Measurements from ENCODE around the gene OSCAR. TPM values are rescaled to one million over a fixed set of nuclear protein-coding genes. Genes with fewer than 3 reads are reported as not detected.

The OSCAR gene
- total and polyA plus RNA-seq, 2 of the 13 experiments (the other 11 are each of a cell fraction or from before 2014, with no cell fraction given): 1.9 TPM; not detected in 1

GRCh38 chr19:54115109-54116063 is 14.8 kb upstream of the OSCAR start, which contains the start of the genes PRPF31 and TFPT (continued):
- TF ChIP-seq DBP (CRISPR knock-in tag; IDR thresholded peaks at IDR 0.05; ENCODE audit: not compliant biosample characterization) (no peak), MTA3 (CRISPR knock-in tag; IDR thresholded peaks at IDR 0.05) (0 out of 2 replicates have a peak, but pooled peaks have one; percentile 45), BRD4 (CRISPR knock-in tag; IDR thresholded peaks at IDR 0.05) (peak; percentile 65), CTCF (CRISPR knock-in tag; IDR thresholded peaks at IDR 0.05) (no peak), STAG1 (CRISPR knock-in tag; IDR thresholded peaks at IDR 0.05) (no peak), CEBPB (IDR thresholded peaks at IDR 0.05; ENCODE audit: borderline replicate concordance, low read depth, low read length) (no peak), PAF1 (CRISPR knock-in tag; IDR thresholded peaks at IDR 0.05) (no peak), ZNF614 (CRISPR knock-in tag; IDR thresholded peaks at IDR 0.05; ENCODE audit: borderline replicate concordance) (peak; percentile 82; the same call in 1 of the 2 replicates), TOPORS (CRISPR knock-in tag; IDR thresholded peaks at IDR 0.05) (no peak), KDM2A (CRISPR knock-in tag; IDR thresholded peaks at IDR 0.05; ENCODE audit: borderline replicate concordance, low read depth) (peak; percentile 100), ATRX (CRISPR knock-in tag; IDR thresholded peaks at IDR 0.05; ENCODE audit: borderline replicate concordance) (no peak), ATF1 (CRISPR knock-in tag; IDR thresholded peaks at IDR 0.05) (peak; percentile 100), ZNF331 (CRISPR knock-in tag; IDR thresholded peaks at IDR 0.05) (peak; percentile 62; the same call in 1 of the 2 replicates), ERF (CRISPR knock-in tag; IDR thresholded peaks at IDR 0.05) (peak; percentile 80; the same call in 1 of the 2 replicates), TGIF2 (CRISPR knock-in tag; IDR thresholded peaks at IDR 0.05) (peak; percentile 95), MBNL3 (CRISPR knock-in tag; conservative IDR thresholded peaks at IDR 0.05) (no peak), MIER2 (CRISPR knock-in tag; IDR thresholded peaks at IDR 0.05) (peak; percentile 65; the same call in 1 of the 2 replicates), ZNF280B (CRISPR knock-in tag; IDR thresholded peaks at IDR 0.05; ENCODE audit: borderline replicate concordance) (peak; percentile 87; the same call in 1 of the 2 replicates), RELA (CRISPR knock-in tag; IDR thresholded peaks at IDR 0.05) (no peak)
- TF ChIP-seq, protein P1, sequence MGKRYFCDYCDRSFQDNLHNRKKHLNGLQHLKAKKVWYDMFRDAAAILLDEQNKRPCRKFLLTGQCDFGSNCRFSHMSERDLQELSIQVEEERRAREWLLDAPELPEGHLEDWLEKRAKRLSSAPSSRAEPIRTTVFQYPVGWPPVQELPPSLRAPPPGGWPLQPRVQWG (CRISPR knock-in tag; IDR thresholded peaks at IDR 0.05; ENCODE audit: borderline replicate concordance, low read depth): no peak
- TF ChIP-seq, protein P2, sequence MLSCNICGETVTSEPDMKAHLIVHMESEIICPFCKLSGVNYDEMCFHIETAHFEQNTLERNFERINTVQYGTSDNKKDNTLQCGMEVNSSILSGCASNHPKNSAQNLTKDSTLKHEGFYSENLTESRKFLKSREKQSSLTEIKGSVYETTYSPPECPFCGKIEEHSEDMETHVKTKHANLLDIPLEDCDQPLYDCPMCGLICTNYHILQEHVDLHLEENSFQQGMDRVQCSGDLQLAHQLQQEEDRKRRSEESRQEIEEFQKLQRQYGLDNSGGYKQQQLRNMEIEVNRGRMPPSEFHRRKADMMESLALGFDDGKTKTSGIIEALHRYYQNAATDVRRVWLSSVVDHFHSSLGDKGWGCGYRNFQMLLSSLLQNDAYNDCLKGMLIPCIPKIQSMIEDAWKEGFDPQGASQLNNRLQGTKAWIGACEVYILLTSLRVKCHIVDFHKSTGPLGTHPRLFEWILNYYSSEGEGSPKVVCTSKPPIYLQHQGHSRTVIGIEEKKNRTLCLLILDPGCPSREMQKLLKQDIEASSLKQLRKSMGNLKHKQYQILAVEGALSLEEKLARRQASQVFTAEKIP (CRISPR knock-in tag; IDR thresholded peaks at IDR 0.05; ENCODE audit: borderline replicate concordance): no peak
- TF ChIP-seq, protein P3, sequence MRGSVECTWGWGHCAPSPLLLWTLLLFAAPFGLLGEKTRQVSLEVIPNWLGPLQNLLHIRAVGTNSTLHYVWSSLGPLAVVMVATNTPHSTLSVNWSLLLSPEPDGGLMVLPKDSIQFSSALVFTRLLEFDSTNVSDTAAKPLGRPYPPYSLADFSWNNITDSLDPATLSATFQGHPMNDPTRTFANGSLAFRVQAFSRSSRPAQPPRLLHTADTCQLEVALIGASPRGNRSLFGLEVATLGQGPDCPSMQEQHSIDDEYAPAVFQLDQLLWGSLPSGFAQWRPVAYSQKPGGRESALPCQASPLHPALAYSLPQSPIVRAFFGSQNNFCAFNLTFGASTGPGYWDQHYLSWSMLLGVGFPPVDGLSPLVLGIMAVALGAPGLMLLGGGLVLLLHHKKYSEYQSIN (CRISPR knock-in tag; IDR thresholded peaks at IDR 0.05; ENCODE audit: borderline replicate concordance): no peak
